ENCODE results near the gene ARHGEF39. TPM values are rescaled to one million over a fixed set of nuclear protein-coding genes. Genes with fewer than 3 reads are reported as not detected.
A peak's percentile ranks its signal among the peaks of the same experiment; 100 is the strongest.

The ARHGEF39 gene
- total and polyA plus RNA-seq, 9 of the 15 experiments (the other 6 are each of a cell fraction or from before 2014, with no cell fraction given): 2.8 to 21.7 (median 12.9) TPM

DNA sequence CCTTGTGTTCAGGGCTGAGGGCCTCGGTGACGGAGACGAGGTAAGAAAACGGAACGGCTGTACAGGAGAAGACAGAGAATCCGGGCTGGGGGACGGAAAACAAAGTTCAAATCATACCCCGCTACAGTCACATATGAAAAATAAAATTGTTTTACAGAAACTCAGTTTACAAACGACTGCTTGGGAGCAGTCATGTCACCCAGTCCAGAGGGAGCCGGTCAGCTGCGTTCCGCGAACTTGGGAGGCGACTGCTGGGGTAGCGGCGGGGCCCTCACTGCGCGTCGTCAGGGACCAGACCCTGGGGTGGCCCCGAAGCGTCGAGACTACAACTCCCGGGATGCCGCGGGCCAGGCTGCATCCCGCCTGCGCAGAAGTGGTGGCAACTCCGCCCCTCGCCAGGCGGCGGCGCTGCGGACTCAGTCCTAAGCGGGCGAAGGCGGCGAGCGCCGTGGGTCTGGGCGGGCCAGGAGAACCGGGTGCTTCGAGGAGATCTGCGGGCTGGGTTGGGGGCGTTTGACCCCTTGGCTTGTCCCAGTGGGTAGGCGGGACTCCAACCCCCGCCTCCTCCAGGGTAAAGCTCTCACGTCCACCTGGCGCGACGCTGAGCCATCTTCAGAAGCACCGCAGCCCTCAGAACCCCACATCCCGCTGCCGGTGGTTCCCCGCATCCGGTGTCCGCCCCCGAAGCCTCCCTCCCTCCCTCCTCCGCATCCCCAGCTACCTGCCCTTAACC is 18.3 kb downstream of the ARHGEF39 start (continued):
- TF ChIP-seq, protein P1, sequence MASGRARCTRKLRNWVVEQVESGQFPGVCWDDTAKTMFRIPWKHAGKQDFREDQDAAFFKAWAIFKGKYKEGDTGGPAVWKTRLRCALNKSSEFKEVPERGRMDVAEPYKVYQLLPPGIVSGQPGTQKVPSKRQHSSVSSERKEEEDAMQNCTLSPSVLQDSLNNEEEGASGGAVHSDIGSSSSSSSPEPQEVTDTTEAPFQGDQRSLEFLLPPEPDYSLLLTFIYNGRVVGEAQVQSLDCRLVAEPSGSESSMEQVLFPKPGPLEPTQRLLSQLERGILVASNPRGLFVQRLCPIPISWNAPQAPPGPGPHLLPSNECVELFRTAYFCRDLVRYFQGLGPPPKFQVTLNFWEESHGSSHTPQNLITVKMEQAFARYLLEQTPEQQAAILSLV (tag; IDR thresholded peaks at IDR 0.05): no peak
- TF ChIP-seq EGR1 (conservative IDR thresholded peaks at IDR 0.05) (peak; percentile 88), BHLHE40 (IDR thresholded peaks at IDR 0.05; ENCODE audit: low read length) (0 out of 2 replicates have a peak, but pooled peaks have one; percentile 19), ZEB2 (IDR thresholded peaks at IDR 0.05) (0 out of 2 replicates have a peak, but pooled peaks have one; percentile 16), MAZ (CRISPR knock-in tag; conservative IDR thresholded peaks at IDR 0.05 in 1 of 2, IDR thresholded peaks at IDR 0.05 in 1 of 2) (peak; percentile 56 to 70; a peak in 3 of 4 replicates), NFXL1 (CRISPR knock-in tag; IDR thresholded peaks at IDR 0.05) (no peak), SNRNP70 (optimal IDR thresholded peaks at IDR 0.05; ENCODE audit: low read depth, low read length) (no peak)
- TF ChIP-seq, protein P2, sequence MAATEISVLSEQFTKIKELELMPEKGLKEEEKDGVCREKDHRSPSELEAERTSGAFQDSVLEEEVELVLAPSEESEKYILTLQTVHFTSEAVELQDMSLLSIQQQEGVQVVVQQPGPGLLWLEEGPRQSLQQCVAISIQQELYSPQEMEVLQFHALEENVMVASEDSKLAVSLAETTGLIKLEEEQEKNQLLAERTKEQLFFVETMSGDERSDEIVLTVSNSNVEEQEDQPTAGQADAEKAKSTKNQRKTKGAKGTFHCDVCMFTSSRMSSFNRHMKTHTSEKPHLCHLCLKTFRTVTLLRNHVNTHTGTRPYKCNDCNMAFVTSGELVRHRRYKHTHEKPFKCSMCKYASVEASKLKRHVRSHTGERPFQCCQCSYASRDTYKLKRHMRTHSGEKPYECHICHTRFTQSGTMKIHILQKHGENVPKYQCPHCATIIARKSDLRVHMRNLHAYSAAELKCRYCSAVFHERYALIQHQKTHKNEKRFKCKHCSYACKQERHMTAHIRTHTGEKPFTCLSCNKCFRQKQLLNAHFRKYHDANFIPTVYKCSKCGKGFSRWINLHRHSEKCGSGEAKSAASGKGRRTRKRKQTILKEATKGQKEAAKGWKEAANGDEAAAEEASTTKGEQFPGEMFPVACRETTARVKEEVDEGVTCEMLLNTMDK (IDR thresholded peaks at IDR 0.05; ENCODE audit: borderline replicate concordance, insufficient read depth, low read depth, low read length, poor library complexity, severe bottlenecking): peak; percentile 14
